B cell (primary cell): Measurements from ENCODE around the gene SLC25A38. TPM values are rescaled to one million over a fixed set of nuclear protein-coding genes. Genes with fewer than 3 reads are reported as not detected.

ENCODE experiments used
- ATAC-seq: fragments of 200-7000 bp; cut with Tn5 transposase; one replicate; pipeline ENCODE4 v1.10.0; 2021; ENCODE audit warnings: low read depth, mild to moderate bottlenecking, moderate number of reproducible peaks, moderate library complexity
- CTCF ChIA-PET: fragments of 350-600 bp; sonication (Branson Sonifier 250); formaldehyde crosslinking; loops from one replicate; lab custom pipeline; 2021; ENCODE audit warnings: antibody characterized with exemption, inconsistent platforms; lab: Charles Lee
- POLR2A ChIA-PET: fragments of 350-600 bp; sonication (Branson Sonifier 250); formaldehyde crosslinking; loops from one replicate; lab custom pipeline; 2021; ENCODE audit warnings: antibody characterized with exemption; lab: Charles Lee
- DNase-seq: peaks from one replicate; pipeline ENCODE4 v3.0.0; 2013
- H2AFZ ChIP-seq: 2 replicates; pipeline ENCODE4 v1.6.1; 2012; ENCODE audit warnings: mild to moderate bottlenecking, low read depth, low read length; ENCODE audit not compliant: insufficient read depth, poor library complexity, severe bottlenecking
- H3K27ac ChIP-seq, 2 donors: 1 replicate in 1 of 2; 2 replicates in 1 of 2; pipeline ENCODE4 v1.5.1; 2012 to 2013; ENCODE audit warnings: low read length in 2 of 2, mild to moderate bottlenecking in 2 of 2, moderate library complexity in 1 of 2
- H3K27me3 ChIP-seq, 4 experiments: fragments of 200-600 bp in 1 of 4; sonication (generic) in 1 of 4; replicated peaks in 1 of 4; 1 replicate in 2 of 4; 2 replicates in 2 of 4; pipeline versions ENCODE4 v1.6.1 to v1.7.0; 2013 to 2016; ENCODE audit warnings: low read length in 3 of 4, mild to moderate bottlenecking in 2 of 4, mixed read lengths in 1 of 4, moderate library complexity in 1 of 4; ENCODE audit not compliant: insufficient read depth in 4 of 4, control insufficient read depth in 3 of 4; ENCODE audit errors: control extremely low read depth in 1 of 4
- H3K36me3 ChIP-seq, 2 experiments: replicated peaks in 1 of 2; 1 replicate in 1 of 2; 2 replicates in 1 of 2; pipeline versions ENCODE4 v1.6.1 to v1.7.1; 2013; ENCODE audit warnings: low read length in 1 of 2; ENCODE audit not compliant: insufficient read depth in 2 of 2, control insufficient read depth in 1 of 2; ENCODE audit errors: control extremely low read depth in 1 of 2, extremely low read depth in 1 of 2
- H3K4me1 ChIP-seq, 2 donors: fragments of 200-600 bp in 1 of 2; sonication (generic) in 1 of 2; 1 replicate in 1 of 2; 2 replicates in 1 of 2; pipeline versions ENCODE4 v1.5.1 to v1.6.1; 2013 to 2017; ENCODE audit warnings: low read length in 2 of 2; ENCODE audit not compliant: control insufficient read depth in 2 of 2, insufficient read depth in 2 of 2
- H3K4me2 ChIP-seq: replicated peaks from 2 replicates; pipeline ENCODE3; 2012; ENCODE audit warnings: mild to moderate bottlenecking, low read depth, low read length; ENCODE audit not compliant: poor library complexity, severe bottlenecking
- H3K4me3 ChIP-seq, 5 experiments: fragments of 200-600 bp in 1 of 5; sonication (generic) in 1 of 5; 1 replicate in 3 of 5; 2 replicates in 2 of 5; pipeline versions ENCODE4 v1.5.1 to v1.7.0; 2011 to 2016; ENCODE audit warnings: low read length in 4 of 5, mild to moderate bottlenecking in 4 of 5, low read depth in 2 of 5, control low read depth in 1 of 5, moderate library complexity in 1 of 5; ENCODE audit not compliant: insufficient read depth in 1 of 5; ENCODE audit errors: control extremely low read depth in 1 of 5, extremely low read depth in 1 of 5
- H3K79me2 ChIP-seq: fragments of 200-600 bp; sonication (generic); one replicate; pipeline ENCODE4 v1.6.0; 2016; ENCODE audit warnings: low read length; ENCODE audit not compliant: control insufficient read depth, insufficient read depth
- H3K9ac ChIP-seq: fragments of 200-600 bp; sonication (generic); 2 replicates; pipeline ENCODE4 v1.6.1; 2017; ENCODE audit warnings: mild to moderate bottlenecking, low read length, moderate library complexity
- H3K9me3 ChIP-seq, 3 donors: one replicate each; pipeline versions ENCODE4 v1.6.1 to v1.7.1; 2013; ENCODE audit warnings: low read length in 2 of 3; ENCODE audit not compliant: control insufficient read depth in 2 of 3, insufficient read depth in 1 of 3; ENCODE audit errors: control extremely low read depth in 1 of 3
- H4K20me1 ChIP-seq: 2 replicates; pipeline ENCODE4 v1.6.0; 2012; ENCODE audit warnings: mild to moderate bottlenecking, low read length; ENCODE audit not compliant: insufficient read depth, control insufficient read depth, poor library complexity, severe bottlenecking
- H3K27ac Mint-ChIP-seq: one replicate; pipeline ENCODE4 v1.8.0; 2021; ENCODE audit warnings: mixed read lengths
- H3K27me3 Mint-ChIP-seq: one replicate; pipeline ENCODE4 v1.8.0; 2021; ENCODE audit warnings: mixed read lengths
- H3K4me1 Mint-ChIP-seq: one replicate; pipeline ENCODE4 v1.8.0; 2021; ENCODE audit warnings: mixed read lengths
- H3K4me3 Mint-ChIP-seq: one replicate; pipeline ENCODE4 v1.8.0; 2021; ENCODE audit warnings: mixed read lengths
- H3K9me3 Mint-ChIP-seq: one replicate; pipeline ENCODE4 v1.8.0; 2022; ENCODE audit warnings: mixed read lengths; ENCODE audit not compliant: insufficient read depth
- EZH2 ChIP-seq: IDR thresholded peaks from 2 replicates; pipeline ENCODE4 v1.6.1; 2012; ENCODE audit warnings: borderline replicate concordance, low read depth, mild to moderate bottlenecking, moderate library complexity, low read length; ENCODE audit not compliant: insufficient read depth, poor library complexity, severe bottlenecking
- WGBS: methylation state at CpG from one replicate; pipeline ENCODE4 v1.1.5; 2013; ENCODE audit warnings: missing lambda C conversion rate; ENCODE audit not compliant: insufficient coverage; 5-methylcytosine and 5-hydroxymethylcytosine counted together
- intact Hi-C: fragments of 100-400 bp; cut with micrococcal nuclease; formaldehyde crosslinking; loops from one replicate; pipeline ENCODE4 v1.10.0; 2022
- polyA plus RNA-seq: library from polyadenylated mRNA; depleted of rRNA; stranded (reverse); fragments of >200 nt; gene quantifications from 2 replicates; pipeline ENCODE4 v1.2.3, GENCODE V29; 2012
- total RNA-seq, 2 donors: library from RNA; stranded (reverse); fragments of 120-200 nt in 1 of 2; gene quantifications; 1 replicate in 1 of 2; 2 replicates in 1 of 2; pipeline versions ENCODE4 v1.2.3 to v1.2.4, GENCODE V29; 2013 to 2022
- TF ChIP-seq, protein P1 (sequence below): fragments of 200-600 bp; IDR thresholded peaks from one replicate; pipeline ENCODE4 v1.8.0; 2022; ENCODE audit warnings: antibody characterized with exemption, mild to moderate bottlenecking

Gene SLC25A38
- total and polyA plus RNA-seq, 2 donors (not counting 1 experiment from before 2014, with no cell fraction given): 45.5 to 53.0 TPM

DNA sequence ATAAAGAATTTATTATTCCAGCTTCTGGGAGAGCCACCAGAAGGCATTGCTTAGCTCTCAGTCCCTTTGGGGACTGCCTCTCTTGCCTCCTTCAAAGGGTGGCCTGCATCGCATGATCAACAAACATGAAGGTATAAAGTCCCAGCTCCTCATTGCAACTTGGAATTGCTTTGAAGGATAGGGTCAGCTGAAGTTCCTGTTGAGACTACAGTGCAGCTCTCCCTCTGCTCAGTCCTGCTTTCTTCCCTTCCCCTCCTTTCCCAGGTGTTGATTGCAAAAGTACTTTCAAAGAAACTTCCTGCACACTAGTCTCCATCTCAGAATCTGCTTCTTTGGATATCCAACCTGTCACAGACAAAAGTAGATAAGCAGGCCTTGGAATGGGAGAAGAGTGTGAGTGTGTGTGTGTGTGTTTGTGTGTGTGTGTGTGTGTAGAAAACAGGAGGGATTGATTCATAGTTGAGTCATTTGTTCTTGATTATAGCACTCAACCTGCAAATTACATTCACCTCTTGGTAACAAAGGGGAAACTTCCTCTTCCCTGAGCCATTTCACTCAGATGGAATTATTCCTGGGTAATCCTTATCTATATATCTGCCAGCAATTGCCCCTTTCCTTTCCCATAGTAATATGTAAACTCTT is 40.0 kb upstream of the SLC25A38 start:
- DNase-seq (no peak), ATAC-seq (no peak)
- Mint-ChIP-seq H3K9me3 (no peaks in the 10 kb centered on the region), H3K27ac (no peak overlapping the region), H3K27me3 (no peaks in the 10 kb centered on the region), H3K4me3 (no peak overlapping the region), H3K4me1 (no peaks in the 10 kb centered on the region)
- Histone ChIP-seq H3K9ac (no peak overlapping the region), H3K4me2 (no peak overlapping the region), H3K36me3 (no peaks in the 10 kb centered on the region), H3K27me3 (no peaks in the 10 kb centered on the region), H3K4me3 (no peak overlapping the region), H4K20me1 (no peaks in the 10 kb centered on the region), H3K79me2 (no peaks in the 10 kb centered on the region), H3K9me3 (no peaks in the 10 kb centered on the region), H3K4me1 (no peaks in the 10 kb centered on the region), H2AFZ (no peak overlapping the region), H3K27ac (no peak overlapping the region)
- ChIA-PET CTCF (interaction anchor here (0.5 to 0.7 kb wide), 2 partner anchors 51 to 65 kb away, joined by 3 read pairs; no protein-coding TSS in a partner anchor), POLR2A (no interaction called here)
- 100% methylated on average over 1 of the region's 1 CpG for WGBS
- intact Hi-C loops: no loop called here
- TF ChIP-seq, protein P1, sequence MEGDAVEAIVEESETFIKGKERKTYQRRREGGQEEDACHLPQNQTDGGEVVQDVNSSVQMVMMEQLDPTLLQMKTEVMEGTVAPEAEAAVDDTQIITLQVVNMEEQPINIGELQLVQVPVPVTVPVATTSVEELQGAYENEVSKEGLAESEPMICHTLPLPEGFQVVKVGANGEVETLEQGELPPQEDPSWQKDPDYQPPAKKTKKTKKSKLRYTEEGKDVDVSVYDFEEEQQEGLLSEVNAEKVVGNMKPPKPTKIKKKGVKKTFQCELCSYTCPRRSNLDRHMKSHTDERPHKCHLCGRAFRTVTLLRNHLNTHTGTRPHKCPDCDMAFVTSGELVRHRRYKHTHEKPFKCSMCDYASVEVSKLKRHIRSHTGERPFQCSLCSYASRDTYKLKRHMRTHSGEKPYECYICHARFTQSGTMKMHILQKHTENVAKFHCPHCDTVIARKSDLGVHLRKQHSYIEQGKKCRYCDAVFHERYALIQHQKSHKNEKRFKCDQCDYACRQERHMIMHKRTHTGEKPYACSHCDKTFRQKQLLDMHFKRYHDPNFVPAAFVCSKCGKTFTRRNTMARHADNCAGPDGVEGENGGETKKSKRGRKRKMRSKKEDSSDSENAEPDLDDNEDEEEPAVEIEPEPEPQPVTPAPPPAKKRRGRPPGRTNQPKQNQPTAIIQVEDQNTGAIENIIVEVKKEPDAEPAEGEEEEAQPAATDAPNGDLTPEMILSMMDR: no peak
- TF ChIP-seq EZH2: no peak

DNA sequence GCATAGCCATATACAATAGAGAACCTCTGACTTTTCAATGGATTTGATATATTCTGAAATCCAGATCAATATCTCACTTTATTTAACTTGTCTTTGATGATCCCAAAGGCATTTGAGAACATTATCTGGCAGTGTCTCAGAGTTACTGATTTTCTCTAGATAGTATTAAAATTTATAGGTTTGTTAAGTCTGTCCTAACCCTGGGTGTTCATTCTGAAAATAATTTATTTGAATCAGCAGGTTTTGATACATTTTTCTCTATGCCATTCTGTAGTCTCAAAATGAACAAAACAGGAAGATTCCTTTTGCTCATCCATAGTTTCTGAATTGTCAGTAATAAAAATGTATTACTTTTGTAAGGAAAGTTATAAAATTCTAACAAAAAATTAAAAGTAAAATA is 39.4 kb upstream of the SLC25A38 start:
- TF ChIP-seq, protein P1: no peak
- POLR2A ChIA-PET: no interaction called here
- no peak for ATAC-seq

More for the DNA sequence above, 39.4 kb upstream of the SLC25A38 start:
- Histone ChIP-seq H2AFZ (no peak overlapping the region), H3K9ac (no peak overlapping the region), H3K27ac (no peak overlapping the region), H3K4me3 (no peak overlapping the region), H4K20me1 (no peaks in the 10 kb centered on the region), H3K4me2 (no peak overlapping the region), H3K9me3 (no peaks in the 10 kb centered on the region), H3K36me3 (no peaks in the 10 kb centered on the region), H3K27me3 (no peaks in the 10 kb centered on the region), H3K79me2 (no peaks in the 10 kb centered on the region), H3K4me1 (no peaks in the 10 kb centered on the region)
- H3K4me1 Mint-ChIP-seq: no peaks in the 10 kb centered on the region
- no peak overlapping the region for H3K4me3 Mint-ChIP-seq
- DNase-seq: no peak
- H3K27ac Mint-ChIP-seq: no peak overlapping the region
- CTCF ChIA-PET: interaction anchor here (0.5 kb wide), 1 partner anchor 52 kb away, joined by 3 read pairs; no protein-coding TSS in a partner anchor
- intact Hi-C loops: no loop called here
- no peaks in the 10 kb centered on the region for H3K9me3 Mint-ChIP-seq
- H3K27me3 Mint-ChIP-seq: no peaks in the 10 kb centered on the region
